RPMI8226 (cell line): ENCODE results near the gene FIBCD1.

ENCODE experiments used
- DNase-seq: peaks from one replicate; pipeline ENCODE4 v3.0.0-alpha.2; 2015

Gene FIBCD1

DNA sequence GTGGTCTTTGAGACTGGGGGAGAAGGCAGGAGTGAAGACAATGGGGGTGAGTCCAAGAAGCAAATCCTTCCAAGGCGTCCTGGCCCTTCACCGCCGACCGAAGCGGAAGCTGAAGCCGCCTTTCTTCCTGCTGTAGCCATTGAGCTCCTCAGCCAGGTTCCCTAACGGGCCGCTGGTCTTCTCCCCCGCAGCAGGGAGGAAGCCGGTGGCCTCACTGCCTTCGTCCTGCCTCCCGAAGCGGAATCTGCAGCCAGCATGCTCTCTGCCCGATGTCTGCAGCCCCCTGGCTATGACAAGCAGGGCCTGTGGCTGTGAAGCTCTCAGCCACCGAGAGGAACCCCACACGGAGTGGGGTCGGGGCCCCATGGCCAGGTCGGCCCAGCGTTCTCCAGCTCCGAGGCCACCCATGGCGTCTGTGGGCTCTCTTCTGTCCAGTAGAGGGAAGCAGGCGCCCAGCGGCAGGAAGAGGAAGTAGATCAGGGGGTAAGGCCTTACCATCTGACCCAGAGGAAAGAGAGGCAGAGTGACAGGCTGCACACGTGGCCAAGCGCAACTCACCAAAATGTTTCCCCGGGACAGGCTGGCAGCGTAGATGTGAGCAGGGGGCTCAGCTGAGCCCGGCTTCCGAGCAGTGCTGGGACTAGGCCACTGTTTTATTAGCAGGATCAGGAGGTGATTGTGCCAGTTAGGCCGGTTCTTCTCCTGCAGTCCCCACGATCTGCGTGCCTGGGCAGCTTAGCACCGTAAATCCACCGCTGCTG is 45.5 kb downstream of the FIBCD1 start:
- DNase-seq = no peak

DNA sequence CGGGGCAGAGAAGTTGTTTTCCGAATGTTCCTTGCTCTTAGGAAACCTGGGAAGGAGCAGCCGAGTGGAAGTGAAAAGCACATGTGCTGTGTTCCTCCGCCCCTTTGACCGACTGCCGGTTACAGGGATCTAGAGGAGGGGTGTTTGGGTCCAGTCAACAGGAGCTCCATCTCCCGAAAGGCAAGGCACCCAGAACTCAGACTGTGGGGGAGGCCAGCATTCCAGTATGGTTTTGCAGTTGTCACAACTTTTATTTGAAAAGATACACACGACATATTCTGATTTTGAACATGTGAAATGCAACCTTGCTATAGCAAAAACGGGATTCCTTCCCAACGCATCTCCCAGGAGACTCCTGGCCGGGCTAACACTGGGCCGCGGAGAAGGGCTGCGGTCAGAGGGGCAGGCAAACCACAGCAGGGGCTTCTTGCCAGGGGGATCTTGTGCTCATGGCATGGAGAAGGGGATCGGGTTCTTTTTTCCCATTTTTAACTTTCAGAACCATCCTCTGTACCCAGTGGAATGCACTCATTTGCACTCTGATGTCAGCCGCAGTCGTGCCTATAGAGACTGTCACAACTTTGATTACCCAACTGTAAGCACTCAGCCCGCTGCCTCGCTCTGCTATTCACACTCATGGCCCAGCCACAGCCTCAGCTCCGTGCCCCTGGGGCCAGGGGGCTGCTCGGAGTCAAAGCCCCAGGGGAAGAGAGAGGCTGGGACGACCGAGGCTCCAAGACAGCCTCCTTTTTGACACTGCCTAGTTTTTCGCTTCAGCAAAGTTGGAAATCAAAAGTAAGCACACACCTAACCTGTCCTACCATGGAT is 46.4 kb downstream of the FIBCD1 start:
- DNase-seq = no peak

DNA sequence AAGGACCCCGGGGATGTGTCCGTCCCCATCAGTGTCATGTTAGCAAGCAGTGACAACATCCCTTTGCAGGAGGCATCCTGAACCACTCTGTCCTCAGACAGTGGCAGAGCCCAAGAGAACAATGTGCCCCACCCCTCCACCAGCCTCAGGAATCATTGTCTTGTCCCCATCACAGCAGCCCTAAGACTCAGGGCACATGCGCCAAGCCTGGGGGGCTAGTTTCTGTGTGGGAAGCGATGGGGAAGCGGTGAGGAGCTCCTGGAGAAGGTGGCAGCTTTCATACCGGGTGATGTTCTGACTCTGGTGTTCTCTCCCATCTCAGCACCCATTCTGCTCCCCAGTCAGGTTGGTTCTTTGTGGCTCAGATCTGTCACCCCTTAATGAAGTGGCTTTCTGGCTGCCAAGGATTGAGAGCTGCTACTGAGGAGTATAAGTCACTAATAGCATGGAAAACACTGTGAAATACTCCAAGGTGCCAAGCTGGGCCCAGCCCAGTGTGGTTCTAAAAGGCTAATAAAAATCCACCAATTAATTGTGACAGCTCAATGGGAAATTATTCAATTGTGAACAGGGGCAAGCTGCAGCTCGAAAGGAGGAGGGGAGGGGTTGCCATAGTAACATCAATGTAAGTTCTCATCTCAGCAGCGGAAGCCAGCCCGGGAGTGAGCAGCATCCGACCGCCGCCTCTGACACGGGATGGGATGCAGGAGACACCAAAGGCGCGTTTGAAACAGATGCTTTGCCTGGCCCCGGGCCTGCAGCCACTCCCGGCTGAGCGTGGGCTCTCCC is 47.2 kb downstream of the FIBCD1 start:
- DNase-seq = no peak

DNA sequence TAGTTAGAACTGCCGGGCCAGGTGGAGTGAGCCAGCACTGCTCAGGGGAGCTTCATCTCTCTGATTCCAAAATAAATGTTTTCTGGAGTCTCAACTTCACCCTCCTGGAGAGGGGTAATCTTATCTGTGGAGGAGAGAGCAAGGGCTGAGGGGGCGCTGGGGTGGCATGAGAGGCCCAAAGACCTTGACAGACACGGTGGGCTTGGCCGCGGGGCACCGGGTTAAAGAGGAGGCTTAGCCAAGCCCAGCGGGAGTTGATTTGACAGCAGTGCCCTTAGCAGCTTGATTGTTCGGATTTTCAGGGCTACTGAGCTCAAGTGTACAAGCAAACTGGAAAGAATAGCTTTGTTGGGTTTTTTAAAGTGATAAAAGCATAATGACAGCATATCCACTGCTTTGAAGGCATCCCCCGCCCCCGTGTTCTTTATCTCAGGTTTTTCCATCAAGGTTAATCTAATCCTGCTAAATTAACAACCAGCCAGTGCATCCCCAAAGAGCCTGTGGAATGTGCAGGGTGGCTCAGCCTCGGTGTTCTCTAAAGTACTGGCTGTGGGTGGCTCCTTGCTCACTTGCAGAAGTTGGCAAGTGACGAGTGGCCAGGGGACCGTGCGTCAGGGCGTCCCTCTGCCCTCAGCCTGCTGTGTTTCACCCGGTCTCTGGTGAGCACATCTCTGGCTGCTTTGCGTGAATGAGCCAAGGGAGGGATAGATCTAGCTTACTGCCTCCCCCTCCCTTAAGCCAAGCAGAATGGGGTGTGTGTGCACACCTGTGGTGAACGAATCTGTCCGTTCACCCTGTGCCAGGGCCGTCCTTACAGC is 48.0 kb downstream of the FIBCD1 start:
- DNase-seq = no peak

DNA sequence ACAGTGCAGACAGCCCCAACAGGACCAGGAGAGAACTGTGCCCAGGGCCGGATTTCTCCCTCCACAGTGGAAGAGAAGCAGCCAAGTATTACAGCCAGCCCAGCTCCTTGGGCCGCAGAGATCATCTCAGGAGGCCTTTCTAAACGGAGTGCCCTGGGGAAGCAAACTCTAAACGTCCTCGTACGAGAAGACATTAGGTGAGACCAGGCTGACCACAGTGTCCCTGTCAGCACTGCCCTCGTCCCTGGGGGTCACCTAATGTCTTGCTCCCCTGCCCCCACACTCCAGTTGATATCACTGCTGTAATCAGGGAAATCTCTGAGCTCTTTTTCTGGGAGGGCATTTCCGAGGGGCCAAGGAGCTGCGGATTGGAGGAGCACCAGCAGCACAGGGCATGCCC is 48.9 kb downstream of the FIBCD1 start:
- no peak for DNase-seq

DNA sequence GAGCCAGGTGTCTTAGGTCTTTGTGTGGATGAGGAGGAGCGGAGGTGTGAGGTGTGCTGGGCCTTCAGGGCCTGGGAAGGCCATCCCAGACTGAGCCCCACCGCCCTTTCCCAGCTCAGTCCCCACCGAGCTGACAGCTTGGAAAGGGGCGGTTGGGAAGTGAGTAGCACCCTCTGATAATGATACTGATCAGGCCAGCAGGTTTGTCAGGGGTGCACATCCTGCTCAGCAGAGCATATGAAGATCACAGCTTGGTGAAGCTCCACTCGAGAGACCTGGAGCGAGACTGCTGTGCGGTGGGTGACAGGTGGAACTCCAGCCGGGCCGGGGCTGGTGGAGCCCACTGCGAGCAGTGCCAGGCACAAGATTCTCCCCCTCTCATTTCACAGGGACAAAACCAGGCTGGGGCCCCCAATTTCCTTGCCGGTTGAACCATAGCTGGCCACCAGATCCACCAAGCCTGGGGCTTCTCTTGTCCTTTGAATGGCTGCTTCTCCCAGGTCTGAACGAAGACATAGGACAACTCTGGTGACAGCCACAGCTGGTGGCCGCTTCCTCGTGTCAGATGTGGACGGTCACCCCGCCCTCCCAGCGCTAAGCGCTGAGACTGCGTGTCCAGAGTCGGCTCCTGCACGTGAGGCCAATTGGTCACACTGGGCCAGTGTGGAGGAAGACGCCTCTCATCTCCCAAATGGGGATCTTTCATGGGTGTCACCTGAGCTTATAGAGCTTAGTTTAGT is 50.7 kb downstream of the FIBCD1 start:
- DNase-seq = no peak

DNA sequence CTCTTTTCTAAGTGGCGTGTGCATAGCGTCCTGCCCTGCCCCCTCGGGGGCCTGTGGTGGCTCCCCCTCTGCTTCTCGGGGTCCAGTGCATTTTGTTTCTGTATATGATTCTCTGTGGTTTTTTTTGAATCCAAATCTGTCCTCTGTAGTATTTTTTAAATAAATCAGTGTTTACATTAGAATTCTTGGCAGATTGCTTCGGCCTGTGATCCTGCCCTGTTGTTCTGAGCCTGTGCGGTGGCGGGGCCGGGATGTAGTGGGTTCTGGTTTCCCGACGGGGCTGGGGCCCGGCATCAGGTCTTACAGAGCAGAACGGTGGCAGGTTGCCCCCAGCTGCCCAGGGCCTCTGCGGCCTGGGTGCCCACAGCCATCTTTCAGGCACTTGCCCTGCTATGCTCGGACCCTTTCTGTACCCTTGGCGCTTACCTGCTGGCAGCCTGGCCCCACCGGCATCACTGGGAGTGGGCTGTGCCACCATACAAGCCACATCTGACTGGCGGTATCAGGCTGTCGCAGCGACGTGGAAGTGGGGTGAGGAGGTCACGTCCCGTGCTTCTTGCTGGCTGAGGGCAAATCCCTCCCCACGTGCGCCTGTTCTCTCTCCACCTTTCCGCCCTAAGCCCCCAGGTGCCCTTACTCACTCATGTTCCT is 51.4 kb downstream of the FIBCD1 start:
- DNase-seq = no peak

DNA sequence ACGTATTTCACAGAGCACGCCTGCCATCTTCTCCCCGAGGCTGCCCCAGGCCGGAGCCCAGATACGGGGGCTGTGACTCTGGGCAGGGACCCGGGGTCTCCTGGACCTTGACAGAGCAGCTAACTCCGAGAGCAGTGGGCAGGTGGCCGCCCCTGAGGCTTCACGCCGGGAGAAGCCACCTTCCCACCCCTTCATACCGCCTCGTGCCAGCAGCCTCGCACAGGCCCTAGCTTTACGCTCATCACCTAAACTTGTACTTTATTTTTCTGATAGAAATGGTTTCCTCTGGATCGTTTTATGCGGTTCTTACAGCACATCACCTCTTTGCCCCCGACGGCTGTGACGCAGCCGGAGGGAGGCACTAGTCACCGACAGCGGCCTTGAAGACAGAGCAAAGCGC is 52.1 kb downstream of the FIBCD1 start:
- no peak for DNase-seq

DNA sequence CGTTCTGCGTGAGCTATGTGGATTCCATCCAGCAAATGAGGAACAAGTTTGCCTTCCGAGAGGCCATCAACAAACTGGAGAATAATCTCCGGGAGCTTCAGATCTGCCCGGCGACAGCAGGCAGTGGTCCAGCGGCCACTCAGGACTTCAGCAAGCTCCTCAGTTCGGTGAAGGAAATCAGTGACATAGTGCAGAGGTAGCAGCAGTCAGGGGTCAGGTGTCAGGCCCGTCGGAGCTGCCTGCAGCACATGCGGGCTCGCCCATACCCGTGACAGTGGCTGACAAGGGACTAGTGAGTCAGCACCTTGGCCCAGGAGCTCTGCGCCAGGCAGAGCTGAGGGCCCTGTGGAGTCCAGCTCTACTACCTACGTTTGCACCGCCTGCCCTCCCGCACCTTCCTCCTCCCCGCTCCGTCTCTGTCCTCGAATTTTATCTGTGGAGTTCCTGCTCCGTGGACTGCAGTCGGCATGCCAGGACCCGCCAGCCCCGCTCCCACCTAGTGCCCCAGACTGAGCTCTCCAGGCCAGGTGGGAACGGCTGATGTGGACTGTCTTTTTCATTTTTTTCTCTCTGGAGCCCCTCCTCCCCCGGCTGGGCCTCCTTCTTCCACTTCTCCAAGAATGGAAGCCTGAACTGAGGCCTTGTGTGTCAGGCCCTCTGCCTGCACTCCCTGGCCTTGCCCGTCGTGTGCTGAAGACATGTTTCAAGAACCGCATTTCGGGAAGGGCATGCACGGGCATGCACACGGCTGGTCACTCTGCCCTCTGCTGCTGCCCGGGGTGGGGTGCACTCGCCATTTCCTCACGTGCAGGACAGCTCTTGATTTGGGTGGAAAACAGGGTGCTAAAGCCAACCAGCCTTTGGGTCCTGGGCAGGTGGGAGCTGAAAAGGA is 53.3 kb downstream of the FIBCD1 start:
- no peak for DNase-seq

DNA sequence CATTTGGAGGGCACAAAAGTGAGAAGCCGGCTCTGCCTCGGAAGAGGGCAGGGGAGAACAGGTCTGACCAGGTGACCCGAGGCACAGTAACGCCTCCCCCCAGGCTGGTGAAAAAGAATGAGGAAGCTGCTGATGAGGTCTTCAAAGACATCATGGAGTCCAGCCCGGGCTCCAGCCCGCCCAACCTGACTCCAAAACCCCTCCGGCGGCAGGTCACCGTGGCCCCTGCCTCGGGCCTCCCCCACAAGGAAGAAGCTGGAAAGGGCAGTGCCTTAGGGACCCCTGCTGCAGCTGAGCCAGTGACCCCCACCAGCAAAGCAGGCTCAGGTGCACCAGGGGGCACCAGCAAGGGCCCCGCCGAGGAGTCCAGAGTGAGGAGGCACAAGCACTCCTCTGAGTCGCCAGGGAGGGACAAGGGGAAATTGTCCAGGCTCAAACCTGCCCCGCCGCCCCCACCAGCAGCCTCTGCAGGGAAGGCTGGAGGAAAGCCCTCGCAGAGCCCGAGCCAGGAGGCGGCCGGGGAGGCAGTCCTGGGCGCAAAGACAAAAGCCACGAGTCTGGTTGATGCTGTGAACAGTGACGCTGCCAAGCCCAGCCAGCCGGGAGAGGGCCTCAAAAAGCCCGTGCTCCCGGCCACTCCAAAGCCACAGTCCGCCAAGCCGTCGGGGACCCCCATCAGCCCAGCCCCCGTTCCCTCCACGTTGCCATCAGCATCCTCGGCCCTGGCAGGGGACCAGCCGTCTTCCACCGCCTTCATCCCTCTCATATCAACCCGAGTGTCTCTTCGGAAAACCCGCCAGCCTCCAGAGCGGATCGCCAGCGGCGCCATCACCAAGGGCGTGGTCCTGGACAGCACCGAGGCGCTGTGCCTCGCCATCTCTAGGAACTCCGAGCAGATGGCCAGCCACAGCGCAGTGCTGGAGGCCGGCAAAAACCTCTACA is 54.2 kb downstream of the FIBCD1 start:
- DNase-seq = no peak

DNA sequence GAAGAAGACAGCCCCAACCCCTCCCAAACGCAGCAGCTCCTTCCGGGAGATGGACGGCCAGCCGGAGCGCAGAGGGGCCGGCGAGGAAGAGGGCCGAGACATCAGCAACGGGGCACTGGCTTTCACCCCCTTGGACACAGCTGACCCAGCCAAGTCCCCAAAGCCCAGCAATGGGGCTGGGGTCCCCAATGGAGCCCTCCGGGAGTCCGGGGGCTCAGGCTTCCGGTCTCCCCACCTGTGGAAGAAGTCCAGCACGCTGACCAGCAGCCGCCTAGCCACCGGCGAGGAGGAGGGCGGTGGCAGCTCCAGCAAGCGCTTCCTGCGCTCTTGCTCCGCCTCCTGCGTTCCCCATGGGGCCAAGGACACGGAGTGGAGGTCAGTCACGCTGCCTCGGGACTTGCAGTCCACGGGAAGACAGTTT is 54.9 kb downstream of the FIBCD1 start:
- no peak for DNase-seq

DNA sequence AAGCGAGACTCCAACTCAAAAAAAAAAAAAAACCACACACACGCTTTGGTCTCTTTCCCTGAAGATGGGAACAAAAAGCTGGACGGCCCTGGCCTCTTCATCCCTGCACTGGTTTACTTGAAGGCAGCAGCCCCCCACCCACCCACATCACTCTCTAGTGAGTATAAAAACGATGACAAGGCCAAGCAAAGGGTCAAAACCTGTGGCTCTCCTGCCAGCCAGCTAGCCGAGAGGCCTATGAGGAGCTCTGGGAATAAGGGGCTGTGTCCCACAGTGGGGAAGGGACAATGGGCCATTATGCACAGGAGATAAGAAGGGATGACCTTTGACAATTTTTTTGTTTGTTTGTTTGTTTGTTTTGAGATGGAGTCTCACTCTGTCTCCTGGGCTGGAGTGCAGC is 55.6 kb downstream of the FIBCD1 start:
- DNase-seq = no peak

DNA sequence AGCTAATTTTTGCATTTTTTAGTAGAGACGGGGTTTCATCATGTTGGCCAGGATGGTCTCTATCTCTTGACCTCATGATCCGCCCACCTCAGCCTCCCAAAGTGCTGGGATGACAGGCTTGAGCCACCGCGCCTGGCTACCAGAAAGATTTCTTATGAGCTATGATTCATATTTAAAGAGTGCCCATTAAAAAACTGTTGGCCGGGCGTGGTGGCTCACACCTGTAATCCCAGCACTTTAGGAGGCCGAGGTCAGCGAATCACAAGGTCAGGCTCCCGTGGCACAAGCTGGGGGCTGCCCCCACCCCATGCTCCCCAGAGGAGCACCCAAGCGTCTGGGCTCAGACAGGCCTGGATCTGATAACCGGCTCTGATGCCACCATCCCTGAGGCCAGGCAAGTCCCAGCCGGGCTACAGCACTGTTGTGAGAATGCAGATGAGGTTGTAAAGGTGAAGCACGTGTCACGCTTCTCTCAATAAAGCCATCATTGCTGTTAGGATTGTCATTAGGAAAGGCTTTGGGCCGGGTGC is 56.3 kb downstream of the FIBCD1 start:
- DNase-seq = no peak

DNA sequence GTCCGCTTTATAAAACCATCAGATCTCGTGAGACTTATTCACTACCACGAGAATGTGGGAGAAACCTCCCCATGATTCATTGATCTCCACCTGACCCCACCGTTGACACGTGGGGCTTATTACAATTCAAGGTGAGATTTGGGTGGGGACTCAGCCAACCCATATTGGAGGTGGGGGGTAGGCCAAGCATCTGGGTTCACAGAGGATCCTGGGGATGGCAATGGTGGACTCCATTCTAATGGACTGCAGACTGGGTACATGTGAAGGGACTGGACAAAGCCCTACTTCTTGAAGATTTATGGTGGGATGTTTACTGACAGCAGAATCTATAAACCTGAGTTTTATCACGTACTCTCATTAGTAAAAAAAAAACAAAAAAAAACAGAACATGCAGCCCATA is 57.5 kb downstream of the FIBCD1 start:
- no peak for DNase-seq

DNA sequence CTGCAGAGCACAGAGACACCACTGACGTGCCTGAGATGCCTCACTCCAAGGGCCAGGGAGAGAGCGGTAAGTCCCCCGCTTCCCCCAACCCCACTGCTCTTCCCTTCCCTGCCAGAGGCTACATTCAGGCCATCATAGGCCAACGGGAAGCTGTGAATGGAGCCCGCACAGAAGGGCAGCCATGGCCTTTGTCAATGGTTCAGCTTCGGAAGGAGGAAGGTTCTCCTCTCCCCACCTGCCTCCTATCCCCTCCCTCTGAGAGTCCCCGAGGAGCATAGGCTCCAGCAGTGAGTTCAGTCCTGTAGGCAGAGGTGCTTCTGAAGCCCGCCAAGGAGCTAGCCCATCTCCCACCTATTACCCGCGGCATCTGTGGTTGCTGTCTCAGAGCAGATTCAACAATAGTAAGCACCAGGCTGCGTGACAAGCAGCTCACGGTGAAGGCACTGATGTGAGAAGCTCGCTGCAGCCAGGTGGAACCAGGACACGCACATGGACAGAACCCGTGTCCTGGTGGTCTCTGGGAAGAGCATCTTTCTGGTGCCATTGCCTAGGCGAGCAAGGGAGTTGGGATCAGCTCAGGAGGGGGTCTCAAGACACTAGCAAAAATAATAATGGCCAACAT is 58.3 kb downstream of the FIBCD1 start:
- no peak for DNase-seq

DNA sequence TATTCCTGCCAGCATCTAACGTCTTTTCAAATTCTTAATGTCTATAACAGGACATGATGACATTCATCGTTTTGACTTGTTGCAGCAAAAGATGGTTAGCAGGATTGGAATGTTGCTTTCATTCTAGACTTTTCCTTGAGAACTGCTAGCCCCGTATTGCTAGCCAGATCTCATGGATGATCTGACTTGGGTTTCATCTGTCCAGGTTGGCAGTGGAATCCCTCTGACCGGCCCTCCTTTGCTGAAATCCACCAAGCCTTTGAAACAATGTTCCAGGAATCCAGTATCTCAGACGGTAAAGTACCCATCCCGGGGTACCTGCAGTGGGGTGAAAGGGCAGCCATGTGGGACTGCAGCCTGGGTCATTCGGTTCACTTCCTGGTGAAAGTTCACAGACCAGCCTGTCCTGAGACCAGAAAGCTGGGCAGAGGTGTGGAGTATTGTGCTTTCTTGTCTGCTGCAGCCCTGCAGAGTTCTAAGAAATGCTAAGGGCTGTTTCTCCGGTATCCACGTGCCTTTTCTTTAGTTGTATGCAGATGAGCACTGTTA is 59.1 kb downstream of the FIBCD1 start:
- no peak for DNase-seq

DNA sequence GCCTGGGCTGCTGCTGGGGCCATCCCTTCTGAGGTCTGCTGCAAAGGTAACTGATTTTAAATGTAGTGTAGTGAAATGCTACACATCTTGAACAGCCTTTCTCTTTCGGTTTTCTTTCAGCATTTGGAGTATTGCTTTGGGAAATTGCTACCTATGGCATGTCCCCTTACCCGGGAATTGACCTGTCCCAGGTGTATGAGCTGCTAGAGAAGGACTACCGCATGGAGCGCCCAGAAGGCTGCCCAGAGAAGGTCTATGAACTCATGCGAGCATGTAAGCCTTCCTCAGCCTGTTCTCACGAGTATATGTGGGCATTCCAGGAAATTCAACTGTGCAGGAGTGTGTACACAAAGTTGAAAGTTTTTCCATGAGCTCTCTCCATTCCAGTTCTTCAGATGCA is 60.8 kb downstream of the FIBCD1 start:
- DNase-seq = no peak

DNA sequence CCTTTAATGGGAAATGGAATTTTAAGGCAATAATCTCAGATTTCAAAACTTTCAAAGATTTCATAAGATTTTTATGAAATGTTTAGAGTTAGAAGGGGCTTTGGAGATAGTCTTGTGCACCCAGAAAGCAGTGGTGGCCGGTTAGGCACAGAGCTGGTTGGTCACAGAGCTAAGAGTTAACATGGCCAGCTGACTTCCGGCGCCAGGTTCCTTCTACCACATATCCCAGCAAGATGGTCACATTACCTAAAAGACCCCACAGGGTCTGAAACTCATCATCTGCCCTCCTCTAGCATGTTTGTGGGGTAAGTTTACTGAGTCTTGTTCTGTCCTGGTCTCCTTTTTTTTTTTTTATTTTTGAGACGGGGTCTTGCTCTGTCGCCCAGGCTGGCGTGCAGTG is 61.7 kb downstream of the FIBCD1 start:
- no peak for DNase-seq
